NCI-H2107 (cell line): ENCODE data around the gene DCHS1.

ENCODE experiments used
- DNase-seq: peaks from one replicate; lab custom pipeline; 2025; lab: John Stamatoyannopoulos, UW

Gene DCHS1

GRCh38 chr11:6587360-6587953 is 68.2 kb downstream of the DCHS1 start:
- DNase-seq = no peak

- no peak for DNase-seq
These were observed 68.9 kb downstream of the DCHS1 start for GRCh38 chr11:6586434-6587359.

- DNase-seq = no peak
These were observed 71.1 kb downstream of the DCHS1 start for GRCh38 chr11:6584528-6584927.

GRCh38 chr11:6583584-6583983 is 72.0 kb downstream of the DCHS1 start:
- DNase-seq = no peak

GRCh38 chr11:6579681-6580080 is 75.9 kb downstream of the DCHS1 start:
- no peak for DNase-seq

GRCh38 chr11:6578134-6578533 is 77.5 kb downstream of the DCHS1 start:
- DNase-seq = no peak

GRCh38 chr11:6576471-6577373 is 78.9 kb downstream of the DCHS1 start:
- DNase-seq = no peak

- no peak for DNase-seq
These were observed 80.5 kb downstream of the DCHS1 start for GRCh38 chr11:6574816-6575715.

GRCh38 chr11:6572215-6572614 is 83.4 kb downstream of the DCHS1 start:
- DNase-seq = no peak

GRCh38 chr11:6571434-6572008 is 84.1 kb downstream of the DCHS1 start:
- DNase-seq = no peak
